GM20000 (cell line): ENCODE measurements around the gene EHD4.

ENCODE experiments used
- DNase-seq: peaks from one replicate; pipeline ENCODE4 v3.0.0; 2012; ENCODE audit warnings: low spot score
- CTCF ChIP-seq: IDR thresholded peaks from 2 replicates; pipeline ENCODE4 v1.5.1; 2012; ENCODE audit warnings: mild to moderate bottlenecking, control low read depth; ENCODE audit errors: extremely low read depth, missing control alignments

Gene EHD4

GRCh38 chr15:41972253-41973242 is at the start of gene EHD4:
Gene EHD4 (minus strand): TSS chr15:41972557. CDS start chr15:41972494, 63 bp downstream.
- TF ChIP-seq CTCF = peak; percentile 52
- DNase-seq = peak; percentile 96

- TF ChIP-seq CTCF = no peak
- no peak for DNase-seq
Observed at GRCh38 chr15:42021593-42021992, 49.2 kb upstream of the EHD4 start.

- no peak for TF ChIP-seq CTCF
- DNase-seq = no peak
Observed at GRCh38 chr15:42020713-42021273, 48.4 kb upstream of the EHD4 start, which contains the start of gene PLA2G4E. Gene PLA2G4E (minus strand): TSS chr15:42021042. CDS start chr15:42021030, 12 bp downstream.

GRCh38 chr15:42018306-42019224 is 46.2 kb upstream of the EHD4 start:
- no peak for DNase-seq
- no peak for TF ChIP-seq CTCF

GRCh38 chr15:42016971-42017370 is 44.6 kb upstream of the EHD4 start:
- no peak for DNase-seq
- no peak for TF ChIP-seq CTCF

- TF ChIP-seq CTCF = no peak
- no peak for DNase-seq
Observed at GRCh38 chr15:42014406-42014805, 42.0 kb upstream of the EHD4 start.
